PC-3 (cell line): ENCODE data around the gene MAGEH1. TPM values are rescaled to one million over a fixed set of nuclear protein-coding genes. Genes with fewer than 3 reads are reported as not detected.
"Not testable (repeated sequence)": the region's sequence is repeated elsewhere in the genome, so short reads cannot be mapped to it uniquely, and the experiment has no call there.

Experiments used
- ATAC-seq: fragments of 200-7000 bp; cut with Tn5 transposase; 2 replicates; pipeline ENCODE4 v1.9.1; 2020; ENCODE audit warnings: mild to moderate bottlenecking, moderate library complexity
- BruUV-seq: library from RNA; stranded (reverse); fragments of 400-500 nt; replicated peaks from 2 replicates; lab custom pipeline; 2021; lab: Mats Ljungman, UMichigan
- CTCF ChIA-PET: fragments of 300-600 bp; sonication (Branson Sonifier 250); formaldehyde crosslinking; loops from one replicate; lab custom pipeline; 2022; ENCODE audit warnings: antibody characterized with exemption; lab: Charles Lee
- POLR2A ChIA-PET: fragments of 300-600 bp; sonication (Branson Sonifier 250); formaldehyde crosslinking; loops from one replicate; lab custom pipeline; 2022; ENCODE audit warnings: antibody characterized with exemption; ENCODE audit not compliant: unreplicated experiment; lab: Charles Lee
- DNase-seq: peaks from one replicate; pipeline ENCODE4 v3.0.0-alpha.2; 2015
- H2AFZ ChIP-seq: fragments of 300-600 bp; sonication (generic); 2 replicates; pipeline ENCODE4 v1.6.0; 2016; ENCODE audit warnings: antibody characterized with exemption, low read length
- H3F3A ChIP-seq: fragments of 300-600 bp; sonication (generic); one replicate; pipeline ENCODE4 v1.6.0; 2017; ENCODE audit warnings: antibody characterized with exemption, low read length, control low read depth, mild to moderate bottlenecking; ENCODE audit not compliant: unreplicated experiment
- H3K27ac ChIP-seq: fragments of 300-600 bp; sonication (generic); 2 replicates; pipeline ENCODE4 v1.5.1; 2016; ENCODE audit warnings: mild to moderate bottlenecking, low read length
- H3K27me3 ChIP-seq: fragments of 300-600 bp; sonication (generic); 2 replicates; pipeline ENCODE4 v1.6.1; 2016; ENCODE audit warnings: low read length, mixed read lengths
- H3K36me3 ChIP-seq: fragments of 300-600 bp; sonication (generic); 2 replicates; pipeline ENCODE4 v1.6.1; 2016; ENCODE audit warnings: low read depth, mixed run types, low read length, mixed read lengths
- H3K4me1 ChIP-seq: fragments of 300-600 bp; sonication (generic); 2 replicates; pipeline ENCODE4 v1.5.1; 2016; ENCODE audit warnings: low read length; ENCODE audit not compliant: insufficient read depth
- H3K4me2 ChIP-seq: fragments of 300-600 bp; sonication (generic); 2 replicates; pipeline ENCODE4 v1.6.0; 2016; ENCODE audit warnings: low read length
- H3K4me3 ChIP-seq: fragments of 300-600 bp; sonication (generic); 2 replicates; pipeline ENCODE4 v1.5.1; 2016; ENCODE audit warnings: mild to moderate bottlenecking, low read length, mixed read lengths
- H3K79me2 ChIP-seq: fragments of 300-600 bp; sonication (generic); 2 replicates; pipeline ENCODE4 v1.6.1; 2017; ENCODE audit warnings: low read length, mixed read lengths
- H3K9ac ChIP-seq: fragments of 300-600 bp; sonication (generic); 2 replicates; pipeline ENCODE4 v1.6.0; 2016; ENCODE audit warnings: mild to moderate bottlenecking, low read length
- H3K9me2 ChIP-seq: fragments of 300-600 bp; sonication (generic); replicated peaks from 2 replicates; pipeline ENCODE4 v1.6.1; 2016; ENCODE audit warnings: mixed run types, low read length, mixed read lengths
- H3K9me3 ChIP-seq: fragments of 300-600 bp; sonication (generic); 2 replicates; pipeline ENCODE4 v1.6.1; 2016; ENCODE audit warnings: low read length, mixed read lengths
- H4K20me1 ChIP-seq: fragments of 300-600 bp; sonication (generic); 2 replicates; pipeline ENCODE4 v1.6.1; 2016; ENCODE audit warnings: low read length, mixed read lengths
- EZH2 ChIP-seq: fragments of 300-600 bp; sonication (generic); IDR thresholded peaks from one replicate; pipeline ENCODE4 v1.6.1; 2017; ENCODE audit warnings: antibody characterized with exemption, mild to moderate bottlenecking, low read length; ENCODE audit not compliant: unreplicated experiment
- EZH2phosphoT487 ChIP-seq: fragments of 300-600 bp; sonication (generic); IDR thresholded peaks from 2 replicates; pipeline ENCODE4 v1.6.1; 2018; ENCODE audit warnings: mild to moderate bottlenecking, antibody characterized with exemption, low read length, borderline replicate concordance
- intact Hi-C: fragments of 100-400 bp; cut with micrococcal nuclease; formaldehyde crosslinking; loops from 2 replicates; pipeline ENCODE4 v1.9.0; 2023
- total RNA-seq: library from RNA; depleted of rRNA; stranded (reverse); fragments of >200 nt; gene quantifications from 2 replicates; pipeline ENCODE4 v1.2.3, GENCODE V29; 2014
- TF ChIP-seq, protein P1 (sequence below): fragments of 300-600 bp; sonication (generic); conservative IDR thresholded peaks from 2 replicates; pipeline ENCODE4 v1.5.1; 2017; ENCODE audit warnings: antibody characterized with exemption, low read depth, mild to moderate bottlenecking, low read length

MAGEH1 gene
- total RNA-seq, 1 experiment from 2014 or later, result 2.7 TPM

DNA sequence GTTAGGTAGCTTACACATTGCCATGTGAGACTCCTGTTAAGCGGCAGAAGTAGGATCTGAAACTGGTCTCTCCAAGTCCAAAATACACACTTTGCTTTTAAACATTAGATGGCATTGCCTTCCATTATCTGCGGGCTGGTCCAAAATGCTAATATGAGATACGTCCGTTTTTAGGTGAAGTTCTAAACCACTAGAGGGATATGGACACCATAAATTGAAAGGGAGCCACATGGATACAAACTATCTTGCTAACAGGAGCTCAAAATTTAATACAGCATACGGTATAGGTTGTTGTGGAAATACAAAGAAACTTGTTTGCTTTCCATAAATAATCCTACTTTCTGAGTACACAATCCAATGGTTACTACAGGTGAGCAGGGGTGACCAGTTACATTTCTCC is 13.9 kb downstream of the MAGEH1 start:
- H3K4me2 ChIP-seq, H2AFZ ChIP-seq, H3K4me3 ChIP-seq, H3K27me3 ChIP-seq, H3K36me3 ChIP-seq, H3K9me3 ChIP-seq, H3K27ac ChIP-seq, POLR2A ChIA-PET, DNase-seq, ATAC-seq, H3K9ac ChIP-seq, H3K4me1 ChIP-seq, BruUV-seq, H3F3A ChIP-seq, CTCF ChIA-PET, H3K9me2 ChIP-seq, H3K79me2 ChIP-seq, intact Hi-C loops, H4K20me1 ChIP-seq: not testable (repeated sequence)

DNA sequence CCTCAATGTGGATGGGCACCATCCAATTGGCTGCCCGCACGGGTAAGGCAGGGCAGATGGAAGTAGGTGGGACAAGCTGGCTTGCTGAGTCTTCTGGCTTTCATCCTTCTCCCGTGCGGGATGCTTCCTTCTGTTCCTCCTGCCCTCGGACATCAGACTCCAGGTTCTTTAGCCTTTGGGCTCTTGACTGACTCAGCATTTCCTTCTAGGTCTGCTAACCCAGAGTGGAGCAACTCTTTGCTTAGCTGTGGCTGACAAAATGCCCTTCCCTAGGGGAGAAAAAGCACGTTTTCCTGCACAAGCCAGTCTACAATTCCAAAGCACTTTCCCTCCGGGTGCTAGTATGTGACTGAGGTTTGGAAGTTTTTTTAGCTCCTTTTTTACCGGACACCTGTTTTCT is 28.0 kb downstream of the MAGEH1 start:
- H3K36me3 ChIP-seq, H3K9me3 ChIP-seq, H3K27me3 ChIP-seq, DNase-seq, H2AFZ ChIP-seq, BruUV-seq, POLR2A ChIA-PET, H3K9ac ChIP-seq, H3K9me2 ChIP-seq, H3K79me2 ChIP-seq, CTCF ChIA-PET, H3F3A ChIP-seq, H3K27ac ChIP-seq, H4K20me1 ChIP-seq, ATAC-seq, H3K4me3 ChIP-seq, H3K4me2 ChIP-seq, intact Hi-C loops, H3K4me1 ChIP-seq: not testable (repeated sequence)

DNA sequence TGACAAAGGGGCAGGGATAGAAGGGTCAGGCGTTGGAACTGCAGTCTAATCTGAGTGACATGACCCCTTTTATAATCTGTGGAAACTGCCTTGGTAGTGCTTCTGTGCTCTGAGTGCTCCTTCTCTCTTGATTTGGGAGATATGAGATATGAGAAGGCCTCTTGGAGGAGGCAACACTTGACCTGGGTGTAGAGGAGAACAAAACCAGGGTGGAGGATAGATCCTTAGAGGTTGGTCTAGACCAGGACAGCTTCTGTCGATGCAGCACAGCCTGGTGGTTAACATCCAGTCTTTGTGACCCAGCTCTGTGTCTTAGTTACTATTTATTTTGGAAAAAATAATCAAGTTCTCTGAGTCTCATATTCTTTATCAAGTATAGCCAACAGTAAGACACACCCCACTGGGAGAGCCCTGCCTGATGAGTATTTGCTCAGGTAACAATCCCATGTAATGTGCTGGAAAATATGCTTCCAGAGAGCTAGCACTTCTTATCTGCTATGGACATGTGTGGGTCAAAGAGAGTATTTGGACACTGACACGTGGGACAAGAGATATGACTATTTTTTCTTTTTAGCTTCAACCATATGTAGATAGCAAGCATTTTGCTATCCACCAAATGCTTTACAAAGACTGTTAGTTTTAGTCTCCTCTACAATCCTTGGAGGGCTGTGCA is 28.6 kb downstream of the MAGEH1 start:
- Histone ChIP-seq H3K4me3 (no peak overlapping the region), H3K9me2 (no peaks in the 10 kb centered on the region), H3K4me1 (no peaks in the 10 kb centered on the region), H3F3A (no peaks in the 10 kb centered on the region), H3K9ac (no peak overlapping the region), H2AFZ (no peak overlapping the region), H3K36me3 (no peaks in the 10 kb centered on the region), H3K9me3 (no peaks in the 10 kb centered on the region), H3K79me2 (no peaks in the 10 kb centered on the region), H3K4me2 (no peak overlapping the region), H3K27ac (no peak overlapping the region), H3K27me3 (no peaks in the 10 kb centered on the region), H4K20me1 (no peaks in the 10 kb centered on the region)
- ATAC-seq, result no peak
- ChIA-PET POLR2A (no interaction called here), CTCF (no interaction called here)
- no TSS peak for BruUV-seq
- TF ChIP-seq, protein P1, sequence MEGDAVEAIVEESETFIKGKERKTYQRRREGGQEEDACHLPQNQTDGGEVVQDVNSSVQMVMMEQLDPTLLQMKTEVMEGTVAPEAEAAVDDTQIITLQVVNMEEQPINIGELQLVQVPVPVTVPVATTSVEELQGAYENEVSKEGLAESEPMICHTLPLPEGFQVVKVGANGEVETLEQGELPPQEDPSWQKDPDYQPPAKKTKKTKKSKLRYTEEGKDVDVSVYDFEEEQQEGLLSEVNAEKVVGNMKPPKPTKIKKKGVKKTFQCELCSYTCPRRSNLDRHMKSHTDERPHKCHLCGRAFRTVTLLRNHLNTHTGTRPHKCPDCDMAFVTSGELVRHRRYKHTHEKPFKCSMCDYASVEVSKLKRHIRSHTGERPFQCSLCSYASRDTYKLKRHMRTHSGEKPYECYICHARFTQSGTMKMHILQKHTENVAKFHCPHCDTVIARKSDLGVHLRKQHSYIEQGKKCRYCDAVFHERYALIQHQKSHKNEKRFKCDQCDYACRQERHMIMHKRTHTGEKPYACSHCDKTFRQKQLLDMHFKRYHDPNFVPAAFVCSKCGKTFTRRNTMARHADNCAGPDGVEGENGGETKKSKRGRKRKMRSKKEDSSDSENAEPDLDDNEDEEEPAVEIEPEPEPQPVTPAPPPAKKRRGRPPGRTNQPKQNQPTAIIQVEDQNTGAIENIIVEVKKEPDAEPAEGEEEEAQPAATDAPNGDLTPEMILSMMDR, result no peak
- TF ChIP-seq EZH2phosphoT487 (no peak), EZH2 (no peak)
- DNase-seq, result no peak
- intact Hi-C loops, result no loop called here

DNA sequence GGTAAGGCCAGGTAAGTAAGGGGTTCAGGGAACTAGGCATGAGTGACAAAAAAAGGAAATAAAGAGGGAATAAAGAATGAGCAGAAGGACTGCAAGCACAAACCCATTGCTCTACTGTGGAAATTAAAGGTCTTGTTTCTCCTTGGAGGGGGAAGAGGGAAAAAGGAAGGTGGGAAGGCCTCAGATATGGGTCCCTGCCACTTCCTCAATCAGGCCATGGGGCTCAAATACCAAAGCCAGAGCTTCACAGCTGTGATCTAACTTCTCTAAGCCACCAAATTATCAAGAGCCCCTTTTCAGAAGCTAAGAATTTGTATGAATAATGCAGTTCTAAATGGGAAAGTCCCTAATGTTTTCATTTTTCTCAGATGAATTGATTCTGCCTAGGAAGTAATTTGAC is 33.0 kb downstream of the MAGEH1 start:
- Histone ChIP-seq H3K9ac (no peak overlapping the region), H3K27ac (no peak overlapping the region), H4K20me1 (no peaks in the 10 kb centered on the region), H3K79me2 (no peaks in the 10 kb centered on the region), H3F3A (no peaks in the 10 kb centered on the region), H3K4me2 (no peak overlapping the region), H3K9me2 (no peaks in the 10 kb centered on the region), H2AFZ (no peak overlapping the region), H3K27me3 (no peaks in the 10 kb centered on the region), H3K9me3 (no peaks in the 10 kb centered on the region), H3K4me3 (no peak overlapping the region), H3K36me3 (no peaks in the 10 kb centered on the region), H3K4me1 (peaks cover 5% of the 10 kb centered on the region; the same call in 1 of the 2 replicates)
- no peak for DNase-seq
- intact Hi-C loops, result no loop called here
- no TSS peak for BruUV-seq
- CTCF ChIA-PET, result no interaction called here
- POLR2A ChIA-PET, result no interaction called here
- no peak for ATAC-seq
- TF ChIP-seq, protein P1, result no peak
- no peak for TF ChIP-seq EZH2
- TF ChIP-seq EZH2phosphoT487, result no peak
